Measurements from ENCODE around the gene LARP4B. TPM values are rescaled to one million over a fixed set of nuclear protein-coding genes. Genes with fewer than 3 reads are reported as not detected.

Gene LARP4B
- total RNA-seq, 4 donors from 2014 or later: 17.4 to 76.8 (median 32.2) TPM

- Histone ChIP-seq H3K27ac (no peak overlapping the region), H3K4me1 (no peaks in the 10 kb centered on the region), H3K9me3 (no peaks in the 10 kb centered on the region), H3K4me3 (no peak overlapping the region), H3K36me3 (no peaks in the 10 kb centered on the region), H3K27me3 (no peaks in the 10 kb centered on the region)
- DNase-seq: no peak
- TF ChIP-seq CTCF (IDR thresholded peaks at IDR 0.05): no peak
- no peak for TF ChIP-seq POLR2A (IDR thresholded peaks at IDR 0.05)
- intact Hi-C loops (cut with DNase I; ENCODE audit: low total_unique reads): no loop called here
These were observed 124.1 kb downstream of the LARP4B start for GRCh38 chr10:807163-807957.

GRCh38 chr10:806451-807162 lies 124.9 kb downstream of the LARP4B start:
- Histone ChIP-seq H3K27ac (no peak overlapping the region), H3K9me3 (no peaks in the 10 kb centered on the region), H3K36me3 (no peaks in the 10 kb centered on the region), H3K4me3 (no peak overlapping the region), H3K27me3 (no peaks in the 10 kb centered on the region), H3K4me1 (no peaks in the 10 kb centered on the region)
- DNase-seq: no peak
- TF ChIP-seq POLR2A (IDR thresholded peaks at IDR 0.05): no peak
- no peak for TF ChIP-seq CTCF (IDR thresholded peaks at IDR 0.05)
- intact Hi-C loops (cut with DNase I; ENCODE audit: low total_unique reads): no loop called here

GRCh38 chr10:805620-806305 lies 125.7 kb downstream of the LARP4B start:
- H3K27me3 ChIP-seq: no peaks in the 10 kb centered on the region
- H3K4me1 ChIP-seq: no peaks in the 10 kb centered on the region
- H3K4me3 ChIP-seq: no peak overlapping the region
- DNase-seq: no peak
- H3K36me3 ChIP-seq: no peaks in the 10 kb centered on the region
- TF ChIP-seq CTCF (IDR thresholded peaks at IDR 0.05): no peak
- no peak for TF ChIP-seq POLR2A (IDR thresholded peaks at IDR 0.05)
- no peaks in the 10 kb centered on the region for H3K9me3 ChIP-seq
- no peak overlapping the region for H3K27ac ChIP-seq
- intact Hi-C loops (cut with DNase I; ENCODE audit: low total_unique reads): no loop called here

- Histone ChIP-seq H3K27ac (no peak overlapping the region), H3K4me3 (no peak overlapping the region), H3K9me3 (no peaks in the 10 kb centered on the region), H3K27me3 (no peaks in the 10 kb centered on the region), H3K36me3 (no peaks in the 10 kb centered on the region), H3K4me1 (no peaks in the 10 kb centered on the region)
- intact Hi-C loops (cut with DNase I; ENCODE audit: low total_unique reads): no loop called here
- TF ChIP-seq CTCF (IDR thresholded peaks at IDR 0.05): no peak
- no peak for TF ChIP-seq POLR2A (IDR thresholded peaks at IDR 0.05)
- DNase-seq: no peak
These were observed 126.5 kb downstream of the LARP4B start for GRCh38 chr10:804787-805619.

All from uterus (tissue), 4 donors.